ENCODE measurements around the gene NKIRAS1. TPM values are rescaled to one million over a fixed set of nuclear protein-coding genes. Genes with fewer than 3 reads are reported as not detected.
"Not testable (repeated sequence)": the region's sequence is repeated elsewhere in the genome, so short reads cannot be mapped to it uniquely, and the experiment has no call there.

Gene NKIRAS1
- total and polyA plus RNA-seq, 4 donors: 23.4 to 53.4 (median 45.8) TPM

- not testable (repeated sequence) for H3K9me3 ChIP-seq (ENCODE audit: control insufficient read depth, insufficient read depth, low read length)
Measured at GRCh38 chr3:23870663-23871043, 46.1 kb downstream of the NKIRAS1 start.

GRCh38 chr3:23869977-23870662 is 46.7 kb downstream of the NKIRAS1 start:
- Histone ChIP-seq H3K9me3 (ENCODE audit: control insufficient read depth, insufficient read depth, low read length) (no peaks in the 10 kb centered on the region), H3K27me3 (ENCODE audit: control insufficient read depth, insufficient read depth, low read length) (no peaks in the 10 kb centered on the region), H3K4me1 (ENCODE audit: control insufficient read depth, insufficient read depth, low read length) (peaks cover 11% of the 10 kb centered on the region), H3K36me3 (ENCODE audit: control insufficient read depth, insufficient read depth, low read length) (no peaks in the 10 kb centered on the region), H3K4me3 (ENCODE audit: low read depth, low read length) (no peak overlapping the region), H3K27ac (ENCODE audit: low read depth, low read length) (no peak overlapping the region)
- no peak for DNase-seq (ENCODE audit: low read depth in 4 of 6, low spot score in 6 of 6)
- WGBS (ENCODE audit: insufficient coverage): 82% methylated on average over 2 of the region's 4 CpGs

More at GRCh38 chr3:23870663-23871043, 46.1 kb downstream of the NKIRAS1 start:
- H3K36me3 ChIP-seq (ENCODE audit: control insufficient read depth, insufficient read depth, low read length); H3K4me1 ChIP-seq (ENCODE audit: control insufficient read depth, insufficient read depth, low read length); H3K4me3 ChIP-seq (ENCODE audit: low read depth, low read length); H3K27me3 ChIP-seq (ENCODE audit: control insufficient read depth, insufficient read depth, low read length); H3K27ac ChIP-seq (ENCODE audit: low read depth, low read length); DNase-seq (ENCODE audit: low read depth in 4 of 6, low spot score in 6 of 6): not testable (repeated sequence)
- no CpG with 5 or more reads among the region's 5 CpGs for WGBS (ENCODE audit: insufficient coverage)

- Histone ChIP-seq H3K4me3 (ENCODE audit: low read depth, low read length) (no peak overlapping the region), H3K27me3 (ENCODE audit: control insufficient read depth, insufficient read depth, low read length) (no peaks in the 10 kb centered on the region), H3K36me3 (ENCODE audit: control insufficient read depth, insufficient read depth, low read length) (no peaks in the 10 kb centered on the region), H3K27ac (ENCODE audit: low read depth, low read length) (no peak overlapping the region), H3K9me3 (ENCODE audit: control insufficient read depth, insufficient read depth, low read length) (no peaks in the 10 kb centered on the region), H3K4me1 (ENCODE audit: control insufficient read depth, insufficient read depth, low read length) (peaks cover 18% of the 10 kb centered on the region)
- no CpG with 5 or more reads among the region's 1 CpG for WGBS (ENCODE audit: insufficient coverage)
- no peak for DNase-seq (ENCODE audit: low read depth in 4 of 6, low spot score in 6 of 6)
Measured at GRCh38 chr3:23867838-23868237, 49.0 kb downstream of the NKIRAS1 start.

GRCh38 chr3:23867400-23867799 is 49.4 kb downstream of the NKIRAS1 start:
- peaks cover 18% of the 10 kb centered on the region for H3K4me1 ChIP-seq (ENCODE audit: control insufficient read depth, insufficient read depth, low read length)
- no peaks in the 10 kb centered on the region for H3K27me3 ChIP-seq (ENCODE audit: control insufficient read depth, insufficient read depth, low read length)
- H3K36me3 ChIP-seq (ENCODE audit: control insufficient read depth, insufficient read depth, low read length): no peaks in the 10 kb centered on the region
- H3K27ac ChIP-seq (ENCODE audit: low read depth, low read length): no peak overlapping the region
- no peak overlapping the region for H3K4me3 ChIP-seq (ENCODE audit: low read depth, low read length)
- H3K9me3 ChIP-seq (ENCODE audit: control insufficient read depth, insufficient read depth, low read length): no peaks in the 10 kb centered on the region
- WGBS (ENCODE audit: insufficient coverage): 20% methylated on average over 1 of the region's 1 CpG
- no peak for DNase-seq (ENCODE audit: low read depth in 4 of 6, low spot score in 6 of 6)

- 47% methylated on average over 5 of the region's 6 CpGs for WGBS (ENCODE audit: insufficient coverage)
- peak in 5 of 6 donors; percentile 32 to 87 (median 55) for DNase-seq (ENCODE audit: low read depth in 4 of 6, low spot score in 6 of 6)
- H3K27ac ChIP-seq (ENCODE audit: low read depth, low read length): peak overlapping the region; percentile 81
- peaks cover 18% of the 10 kb centered on the region for H3K4me1 ChIP-seq (ENCODE audit: control insufficient read depth, insufficient read depth, low read length)
- no peaks in the 10 kb centered on the region for H3K36me3 ChIP-seq (ENCODE audit: control insufficient read depth, insufficient read depth, low read length)
- no peaks in the 10 kb centered on the region for H3K27me3 ChIP-seq (ENCODE audit: control insufficient read depth, insufficient read depth, low read length)
- H3K4me3 ChIP-seq (ENCODE audit: low read depth, low read length): no peak overlapping the region
- H3K9me3 ChIP-seq (ENCODE audit: control insufficient read depth, insufficient read depth, low read length): no peaks in the 10 kb centered on the region
Measured at GRCh38 chr3:23865595-23866396, 51.0 kb downstream of the NKIRAS1 start.

GRCh38 chr3:23864931-23865330 is 51.9 kb downstream of the NKIRAS1 start:
- H3K27me3 ChIP-seq (ENCODE audit: control insufficient read depth, insufficient read depth, low read length): no peaks in the 10 kb centered on the region
- WGBS (ENCODE audit: insufficient coverage): no CpG with 5 or more reads among the region's 1 CpG
- no peaks in the 10 kb centered on the region for H3K9me3 ChIP-seq (ENCODE audit: control insufficient read depth, insufficient read depth, low read length)
- H3K4me1 ChIP-seq (ENCODE audit: control insufficient read depth, insufficient read depth, low read length): peaks cover 18% of the 10 kb centered on the region
- H3K36me3 ChIP-seq (ENCODE audit: control insufficient read depth, insufficient read depth, low read length): no peaks in the 10 kb centered on the region
- no peak overlapping the region for H3K4me3 ChIP-seq (ENCODE audit: low read depth, low read length)
- DNase-seq (ENCODE audit: low read depth in 4 of 6, low spot score in 6 of 6): peak in 5 of 6 donors; percentile 5 to 66 (median 35)
- H3K27ac ChIP-seq (ENCODE audit: low read depth, low read length): peak overlapping the region; percentile 81

GRCh38 chr3:23863060-23863459 is 53.7 kb downstream of the NKIRAS1 start:
- DNase-seq (ENCODE audit: low read depth in 4 of 6, low spot score in 6 of 6): no peak
- H3K27me3 ChIP-seq (ENCODE audit: control insufficient read depth, insufficient read depth, low read length): no peaks in the 10 kb centered on the region
- no peak overlapping the region for H3K27ac ChIP-seq (ENCODE audit: low read depth, low read length)
- no peak overlapping the region for H3K4me3 ChIP-seq (ENCODE audit: low read depth, low read length)
- WGBS (ENCODE audit: insufficient coverage): no CpG with 5 or more reads among the region's 1 CpG
- peaks cover 22% of the 10 kb centered on the region for H3K4me1 ChIP-seq (ENCODE audit: control insufficient read depth, insufficient read depth, low read length)
- no peaks in the 10 kb centered on the region for H3K9me3 ChIP-seq (ENCODE audit: control insufficient read depth, insufficient read depth, low read length)
- H3K36me3 ChIP-seq (ENCODE audit: control insufficient read depth, insufficient read depth, low read length): no peaks in the 10 kb centered on the region

GRCh38 chr3:23861689-23862088 is 55.1 kb downstream of the NKIRAS1 start:
- DNase-seq (ENCODE audit: low read depth in 4 of 6, low spot score in 6 of 6): no peak
- Histone ChIP-seq H3K4me1 (ENCODE audit: control insufficient read depth, insufficient read depth, low read length) (peaks cover 22% of the 10 kb centered on the region), H3K9me3 (ENCODE audit: control insufficient read depth, insufficient read depth, low read length) (no peaks in the 10 kb centered on the region), H3K4me3 (ENCODE audit: low read depth, low read length) (no peak overlapping the region), H3K27ac (ENCODE audit: low read depth, low read length) (no peak overlapping the region), H3K27me3 (ENCODE audit: control insufficient read depth, insufficient read depth, low read length) (no peaks in the 10 kb centered on the region), H3K36me3 (ENCODE audit: control insufficient read depth, insufficient read depth, low read length) (no peaks in the 10 kb centered on the region)
- WGBS (ENCODE audit: insufficient coverage): 75% methylated on average over 7 of the region's 9 CpGs

GRCh38 chr3:23859839-23860382 is 56.9 kb downstream of the NKIRAS1 start:
- no peaks in the 10 kb centered on the region for H3K27me3 ChIP-seq (ENCODE audit: control insufficient read depth, insufficient read depth, low read length)
- no peak for DNase-seq (ENCODE audit: low read depth in 4 of 6, low spot score in 6 of 6)
- peaks cover 12% of the 10 kb centered on the region for H3K4me1 ChIP-seq (ENCODE audit: control insufficient read depth, insufficient read depth, low read length)
- H3K4me3 ChIP-seq (ENCODE audit: low read depth, low read length): no peak overlapping the region
- H3K27ac ChIP-seq (ENCODE audit: low read depth, low read length): no peak overlapping the region
- 100% methylated on average over 3 of the region's 7 CpGs for WGBS (ENCODE audit: insufficient coverage)
- H3K36me3 ChIP-seq (ENCODE audit: control insufficient read depth, insufficient read depth, low read length): no peaks in the 10 kb centered on the region
- no peaks in the 10 kb centered on the region for H3K9me3 ChIP-seq (ENCODE audit: control insufficient read depth, insufficient read depth, low read length)
